ENCODE data around the gene VAV3. TPM values are rescaled to one million over a fixed set of nuclear protein-coding genes. Genes with fewer than 3 reads are reported as not detected.

Gene VAV3
- total RNA-seq, 1 donor from 2014 or later = 0.64 TPM

DNA sequence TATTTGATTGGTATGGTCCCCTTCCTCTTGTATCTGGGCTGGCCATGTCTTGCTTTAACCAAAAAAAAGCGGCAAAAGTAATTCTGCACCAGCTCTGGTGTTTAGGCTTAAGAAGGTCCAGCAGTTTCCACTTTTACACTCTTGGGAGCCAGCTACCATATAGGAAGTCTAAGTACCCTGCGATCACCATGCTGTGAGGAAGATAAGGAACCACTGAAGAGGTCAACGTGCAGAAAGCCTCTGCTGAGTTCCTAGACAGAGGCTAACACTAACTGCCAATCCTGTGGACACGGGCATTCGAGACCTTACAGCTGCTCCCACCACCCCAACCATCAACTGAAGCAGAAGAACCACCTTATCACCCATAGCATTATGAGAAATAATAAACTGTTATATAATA, 331.4 kb downstream of the VAV3 start:
- no peaks in the 10 kb centered on the region for H3K27me3 ChIP-seq
- H3K4me1 ChIP-seq = no peaks in the 10 kb centered on the region
- no peaks in the 10 kb centered on the region for H3K36me3 ChIP-seq
- no peak overlapping the region for H3K4me3 ChIP-seq
- no peak overlapping the region for H3K27ac ChIP-seq
- TF ChIP-seq CTCF (IDR thresholded peaks at IDR 0.05) = no peak
- H3K9me3 ChIP-seq = no peaks in the 10 kb centered on the region
- no peak for DNase-seq (ENCODE audit: low spot score in 2 of 2)
- intact Hi-C loops (cut with DNase I) = no loop called here

DNA sequence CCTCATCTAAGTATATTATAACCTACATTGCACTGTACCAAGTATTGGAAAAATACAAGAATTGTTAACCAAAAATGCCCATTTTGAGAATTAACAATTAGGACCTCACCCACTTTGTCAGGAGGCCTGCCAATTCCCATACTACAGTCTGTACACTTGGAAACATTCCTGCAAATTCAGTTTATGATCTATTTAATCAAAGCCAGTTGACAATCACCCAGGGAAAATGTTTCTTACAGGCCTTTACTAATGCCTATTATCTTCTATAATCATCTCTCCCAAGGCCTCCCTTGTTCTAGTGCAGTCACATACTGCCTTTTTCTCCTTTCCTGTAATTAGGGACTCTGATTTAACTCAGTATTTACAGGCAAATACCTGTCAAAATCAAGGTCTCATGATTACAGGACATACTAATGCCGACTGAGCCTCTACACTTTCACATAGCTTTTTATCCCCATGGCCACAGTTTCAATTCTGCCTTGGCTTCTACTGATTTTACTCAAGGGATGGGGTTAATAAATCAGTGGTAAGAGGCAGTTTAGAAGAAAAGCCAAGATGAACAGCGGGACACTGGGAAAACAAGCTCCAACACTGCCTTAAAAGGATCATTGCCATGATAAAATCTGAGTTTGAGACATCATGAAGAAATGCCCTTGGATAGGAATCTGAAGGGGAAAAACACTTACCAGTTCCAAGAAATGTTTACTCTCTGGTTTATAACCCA, 338.7 kb downstream of the VAV3 start:
- Histone ChIP-seq H3K27me3 (no peaks in the 10 kb centered on the region), H3K27ac (no peak overlapping the region), H3K9me3 (no peaks in the 10 kb centered on the region), H3K4me1 (no peaks in the 10 kb centered on the region), H3K4me3 (no peak overlapping the region), H3K36me3 (no peaks in the 10 kb centered on the region)
- no peak for TF ChIP-seq CTCF (IDR thresholded peaks at IDR 0.05)
- DNase-seq (ENCODE audit: low spot score in 2 of 2) = no peak
- intact Hi-C loops (cut with DNase I) = no loop called here

DNA sequence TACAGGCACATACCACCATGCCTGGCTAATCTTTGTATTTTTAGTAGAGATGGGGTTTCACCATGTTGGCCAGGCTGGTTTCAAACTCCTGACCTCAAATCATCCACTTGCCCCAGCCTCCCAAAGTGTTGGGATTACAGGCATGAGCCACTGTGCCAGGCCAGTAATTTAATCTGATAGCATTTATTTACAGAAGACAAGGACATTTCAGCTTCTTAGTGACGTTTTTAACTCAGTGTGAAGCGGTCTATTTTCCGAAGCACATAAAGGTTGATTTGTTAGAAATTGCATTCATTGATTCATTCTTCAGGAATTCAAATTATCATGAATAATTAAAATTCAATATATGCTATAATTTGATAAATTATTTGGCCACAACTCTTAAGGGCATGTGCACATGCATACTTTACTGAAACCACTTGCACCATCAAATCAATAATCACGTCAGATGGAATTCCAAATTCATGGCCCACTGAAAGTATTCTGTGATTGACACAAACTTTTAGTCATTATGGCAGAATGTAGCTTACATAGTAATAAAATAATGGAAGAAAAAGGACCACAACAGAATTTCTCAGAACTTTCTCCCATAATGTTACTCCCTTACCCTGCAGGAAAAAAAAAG, 339.5 kb downstream of the VAV3 start:
- Histone ChIP-seq H3K36me3 (no peaks in the 10 kb centered on the region), H3K27me3 (no peaks in the 10 kb centered on the region), H3K9me3 (no peaks in the 10 kb centered on the region), H3K27ac (no peak overlapping the region), H3K4me3 (no peak overlapping the region), H3K4me1 (no peaks in the 10 kb centered on the region)
- no peak for DNase-seq (ENCODE audit: low spot score in 2 of 2)
- TF ChIP-seq CTCF (IDR thresholded peaks at IDR 0.05) = no peak
- intact Hi-C loops (cut with DNase I) = no loop called here

- no peak for TF ChIP-seq CTCF (IDR thresholded peaks at IDR 0.05)
- no peak for DNase-seq (ENCODE audit: low spot score in 2 of 2)
- Histone ChIP-seq H3K9me3 (no peaks in the 10 kb centered on the region), H3K4me1 (no peaks in the 10 kb centered on the region), H3K36me3 (no peaks in the 10 kb centered on the region), H3K27ac (no peak overlapping the region), H3K4me3 (no peak overlapping the region), H3K27me3 (no peaks in the 10 kb centered on the region)
- intact Hi-C loops (cut with DNase I) = no loop called here
Measured at GRCh38 chr1:107623431-107623830, 341.5 kb downstream of the VAV3 start.

DNA sequence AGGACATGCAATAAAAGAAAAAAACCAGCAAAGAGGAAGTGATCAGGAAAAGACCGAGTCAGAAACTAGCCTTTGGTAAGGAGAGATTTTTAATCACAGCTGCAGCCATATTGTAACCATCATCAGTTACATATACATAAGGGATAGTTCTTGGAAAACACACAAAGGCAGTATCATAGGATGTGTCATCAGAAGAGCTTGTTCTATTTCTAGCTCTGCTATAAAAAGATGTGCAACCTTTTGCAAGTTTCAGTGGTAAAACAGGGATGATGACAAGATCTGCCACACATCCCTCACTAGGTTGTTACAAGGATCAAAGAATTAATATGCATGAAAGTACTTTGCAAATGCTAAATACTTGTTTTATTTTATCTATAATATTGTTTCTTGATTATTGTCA, 342.0 kb downstream of the VAV3 start:
- Histone ChIP-seq H3K27me3 (no peaks in the 10 kb centered on the region), H3K27ac (no peak overlapping the region), H3K36me3 (no peaks in the 10 kb centered on the region), H3K4me1 (no peaks in the 10 kb centered on the region), H3K4me3 (no peak overlapping the region), H3K9me3 (no peaks in the 10 kb centered on the region)
- TF ChIP-seq CTCF (IDR thresholded peaks at IDR 0.05) = no peak
- no peak for DNase-seq (ENCODE audit: low spot score in 2 of 2)
- intact Hi-C loops (cut with DNase I) = no loop called here

All from ascending aorta (tissue), 2 donors.